HepG2 (cell line): Measurements from ENCODE around the gene RELB. TPM values are rescaled to one million over a fixed set of nuclear protein-coding genes. Genes with fewer than 3 reads are reported as not detected.
A peak's percentile ranks its signal among the peaks of the same experiment; 100 is the strongest.

ENCODE experiments used
- FOXA1 ChIP-seq, 2 experiments: fragments of 450-650 bp in 1 of 2; sonication (generic) in 1 of 2; formaldehyde crosslinking in 1 of 2; IDR thresholded peaks; 2 replicates each; pipeline versions ENCODE4 v1.4.0 to v1.6.1; 2016 to 2020; ENCODE audit warnings: missing genetic modification reagents in 1 of 2
- HHEX ChIP-seq: IDR thresholded peaks from 2 replicates; pipeline ENCODE4 v1.6.1; 2016; ENCODE audit warnings: control low read depth
- HNRNPUL1 ChIP-seq: fragments of 200-400 bp; formaldehyde crosslinking; IDR thresholded peaks from 2 replicates; pipeline ENCODE4 v1.6.1; 2017; ENCODE audit warnings: low read depth, mild to moderate bottlenecking, low read length, moderate library complexity
- MTA3 ChIP-seq: sonication (generic); formaldehyde crosslinking; IDR thresholded peaks from 2 replicates; pipeline ENCODE4 v1.4.0; 2020; ENCODE audit warnings: missing genetic modification reagents
- NFIC ChIP-seq: IDR thresholded peaks from 2 replicates; pipeline ENCODE4 v1.6.1; 2012; ENCODE audit warnings: mild to moderate bottlenecking, low read length, inconsistent platforms
- SALL1 ChIP-seq: sonication (generic); formaldehyde crosslinking; IDR thresholded peaks from 2 replicates; pipeline ENCODE4 v1.8.0; 2022; ENCODE audit warnings: mild to moderate bottlenecking, missing genetic modification reagents
- SKI ChIP-seq: fragments of 450-650 bp; IDR thresholded peaks from one replicate; pipeline ENCODE4 v1.6.1; 2018; ENCODE audit warnings: mild to moderate bottlenecking; ENCODE audit not compliant: partially characterized antibody
- SMAD9 ChIP-seq: sonication (generic); formaldehyde crosslinking; IDR thresholded peaks from 2 replicates; pipeline ENCODE4 v1.5.1; 2020; ENCODE audit warnings: mild to moderate bottlenecking, missing genetic modification reagents
- TBL1XR1 ChIP-seq: fragments of 150-350 bp; IDR thresholded peaks from 2 replicates; pipeline ENCODE4 v1.6.1; 2014; ENCODE audit warnings: borderline replicate concordance, low read length; ENCODE audit not compliant: partially characterized antibody
- TBX2 ChIP-seq: sonication (generic); formaldehyde crosslinking; IDR thresholded peaks from 2 replicates; pipeline ENCODE4 v1.5.0; 2020; ENCODE audit warnings: missing genetic modification reagents, mild to moderate bottlenecking, borderline replicate concordance
- ZBTB7B ChIP-seq: sonication (generic); formaldehyde crosslinking; IDR thresholded peaks from 2 replicates; pipeline ENCODE4 v1.4.0; 2020; ENCODE audit warnings: missing genetic modification reagents
- ZC3H13 ChIP-seq: sonication (generic); formaldehyde crosslinking; IDR thresholded peaks from 2 replicates; pipeline ENCODE4 v1.8.1; 2023; ENCODE audit warnings: mild to moderate bottlenecking, missing genetic modification reagents, moderate library complexity
- ZEB1 ChIP-seq: IDR thresholded peaks from 2 replicates; pipeline ENCODE4 v1.6.1; 2012; ENCODE audit warnings: mild to moderate bottlenecking, low read depth, inconsistent platforms; ENCODE audit not compliant: insufficient replicate concordance
- ZNF331 ChIP-seq: sonication (generic); formaldehyde crosslinking; IDR thresholded peaks from 2 replicates; pipeline ENCODE4 v1.4.0; 2020; ENCODE audit warnings: missing genetic modification reagents
- ZNF496 ChIP-seq: sonication (generic); formaldehyde crosslinking; IDR thresholded peaks from 2 replicates; pipeline ENCODE4 v1.8.1; 2023; ENCODE audit warnings: mild to moderate bottlenecking, moderate library complexity, missing genetic modification reagents; ENCODE audit not compliant: insufficient replicate concordance
- ZNF546 ChIP-seq: sonication (generic); formaldehyde crosslinking; conservative IDR thresholded peaks from 2 replicates; pipeline ENCODE4 v1.8.1; 2023; ENCODE audit warnings: mild to moderate bottlenecking, missing genetic modification reagents
- ZNF562 ChIP-seq: sonication (generic); formaldehyde crosslinking; IDR thresholded peaks from 2 replicates; pipeline ENCODE4 v1.8.0; 2022; ENCODE audit warnings: missing genetic modification reagents, borderline replicate concordance
- ZZZ3 ChIP-seq: sonication (generic); formaldehyde crosslinking; IDR thresholded peaks from 2 replicates; pipeline ENCODE4 v1.4.0; 2020; ENCODE audit warnings: missing genetic modification reagents, mild to moderate bottlenecking, borderline replicate concordance
- polyA plus RNA-seq, 8 experiments: library from polyadenylated mRNA; depleted of rRNA in 3 of 8; stranded (reverse) in 7 of 8; unstranded in 1 of 8; fragments of >200 nt; fragmentation: Illumina TruSeq in 4 of 8; extraction: Trizol in 4 of 8; gene quantifications; 2 replicates each; pipeline versions ENCODE4 v1.2.1 to v1.2.3, GENCODE V29; 2011 to 2016; ENCODE audit warnings: low read depth in 4 of 8, missing spikeins in 1 of 8, mixed read lengths in 1 of 8; ENCODE audit not compliant: insufficient read depth in 1 of 8
- total RNA-seq, 5 experiments: library from RNA; depleted of rRNA; stranded (reverse); fragments of >200 nt; fragmentation: Illumina TruSeq; extraction: Trizol; gene quantifications; 2 replicates each; pipeline ENCODE4 v1.2.3, GENCODE V29; 2016; ENCODE audit warnings: low read depth in 1 of 5
- TF ChIP-seq, protein P1 (sequence below): sonication (generic); formaldehyde crosslinking; conservative IDR thresholded peaks from 2 replicates; pipeline ENCODE4 v1.4.0; 2020; ENCODE audit warnings: mild to moderate bottlenecking, missing genetic modification reagents, moderate library complexity
- TF ChIP-seq, protein P2 (sequence below): sonication (generic); formaldehyde crosslinking; IDR thresholded peaks from 2 replicates; pipeline ENCODE4 v1.4.0; 2020; ENCODE audit warnings: missing genetic modification reagents, borderline replicate concordance
- TF ChIP-seq, protein P3 (sequence below): IDR thresholded peaks from 2 replicates; pipeline ENCODE4 v1.6.1; 2012; ENCODE audit warnings: inconsistent platforms

RELB gene
- total and polyA plus RNA-seq, 2 of the 13 experiments (the other 11 are each of a cell fraction or from before 2014, with no cell fraction given) = 1.9 to 3.5 TPM

DNA sequence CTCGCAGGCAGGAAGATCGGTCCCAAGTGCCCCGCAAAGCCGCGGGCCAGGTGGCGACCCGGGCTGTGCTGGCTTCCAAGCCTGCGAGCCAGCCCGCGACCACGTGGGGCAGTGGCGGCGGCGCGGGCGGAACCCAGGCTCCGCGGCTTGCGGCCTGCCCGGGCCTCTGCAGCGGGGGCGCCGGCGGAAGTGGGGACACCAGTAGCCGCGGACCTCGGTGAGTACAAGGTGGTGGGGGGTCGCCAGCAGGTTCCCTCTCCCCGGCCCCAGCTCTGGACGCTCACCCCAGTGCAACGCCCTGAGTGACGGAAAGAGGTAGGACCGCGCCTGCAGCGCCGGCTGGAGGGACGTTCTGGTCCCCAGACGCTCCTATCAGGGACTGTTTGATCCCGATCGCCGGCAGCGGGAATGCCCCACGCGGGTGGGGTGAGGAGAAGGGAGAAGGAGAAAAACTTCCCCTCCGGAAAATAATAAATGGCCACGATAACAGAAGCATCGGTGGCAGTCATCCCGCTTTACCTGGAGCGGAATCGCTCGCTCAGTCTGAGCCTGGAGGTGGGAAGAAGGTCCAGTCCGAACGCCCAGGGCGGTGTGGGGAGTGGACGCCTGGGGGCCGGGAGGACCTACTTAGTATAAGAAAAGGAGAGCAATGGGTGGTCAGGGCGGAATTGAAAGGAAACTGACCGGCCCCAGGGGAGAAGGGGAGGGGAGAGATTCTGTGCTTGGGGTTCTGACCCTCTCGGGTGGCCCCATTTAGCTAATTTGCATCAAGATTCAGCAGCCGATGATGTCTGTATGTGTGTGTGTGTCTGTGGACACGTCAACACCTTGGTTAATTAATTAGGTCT is 78.0 kb downstream of the RELB start, which contains the start of gene GEMIN7 (continued):
- no peak for TF ChIP-seq MTA3 (CRISPR knock-in tag)
- TF ChIP-seq, protein P1, sequence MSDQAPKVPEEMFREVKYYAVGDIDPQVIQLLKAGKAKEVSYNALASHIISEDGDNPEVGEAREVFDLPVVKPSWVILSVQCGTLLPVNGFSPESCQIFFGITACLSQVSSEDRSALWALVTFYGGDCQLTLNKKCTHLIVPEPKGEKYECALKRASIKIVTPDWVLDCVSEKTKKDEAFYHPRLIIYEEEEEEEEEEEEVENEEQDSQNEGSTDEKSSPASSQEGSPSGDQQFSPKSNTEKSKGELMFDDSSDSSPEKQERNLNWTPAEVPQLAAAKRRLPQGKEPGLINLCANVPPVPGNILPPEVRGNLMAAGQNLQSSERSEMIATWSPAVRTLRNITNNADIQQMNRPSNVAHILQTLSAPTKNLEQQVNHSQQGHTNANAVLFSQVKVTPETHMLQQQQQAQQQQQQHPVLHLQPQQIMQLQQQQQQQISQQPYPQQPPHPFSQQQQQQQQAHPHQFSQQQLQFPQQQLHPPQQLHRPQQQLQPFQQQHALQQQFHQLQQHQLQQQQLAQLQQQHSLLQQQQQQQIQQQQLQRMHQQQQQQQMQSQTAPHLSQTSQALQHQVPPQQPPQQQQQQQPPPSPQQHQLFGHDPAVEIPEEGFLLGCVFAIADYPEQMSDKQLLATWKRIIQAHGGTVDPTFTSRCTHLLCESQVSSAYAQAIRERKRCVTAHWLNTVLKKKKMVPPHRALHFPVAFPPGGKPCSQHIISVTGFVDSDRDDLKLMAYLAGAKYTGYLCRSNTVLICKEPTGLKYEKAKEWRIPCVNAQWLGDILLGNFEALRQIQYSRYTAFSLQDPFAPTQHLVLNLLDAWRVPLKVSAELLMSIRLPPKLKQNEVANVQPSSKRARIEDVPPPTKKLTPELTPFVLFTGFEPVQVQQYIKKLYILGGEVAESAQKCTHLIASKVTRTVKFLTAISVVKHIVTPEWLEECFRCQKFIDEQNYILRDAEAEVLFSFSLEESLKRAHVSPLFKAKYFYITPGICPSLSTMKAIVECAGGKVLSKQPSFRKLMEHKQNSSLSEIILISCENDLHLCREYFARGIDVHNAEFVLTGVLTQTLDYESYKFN (CRISPR knock-in tag) = peak; percentile 66
- peak; percentile 77 for TF ChIP-seq SKI
- TF ChIP-seq ZNF546 (CRISPR knock-in tag) = peak; percentile 70; the same call in 1 of the 2 replicates
- TF ChIP-seq ZNF331 (CRISPR knock-in tag) = peak; percentile 90
- TF ChIP-seq ZC3H13 (CRISPR knock-in tag) = peak; percentile 90
- no peak for TF ChIP-seq TBL1XR1
- TF ChIP-seq, protein P2, sequence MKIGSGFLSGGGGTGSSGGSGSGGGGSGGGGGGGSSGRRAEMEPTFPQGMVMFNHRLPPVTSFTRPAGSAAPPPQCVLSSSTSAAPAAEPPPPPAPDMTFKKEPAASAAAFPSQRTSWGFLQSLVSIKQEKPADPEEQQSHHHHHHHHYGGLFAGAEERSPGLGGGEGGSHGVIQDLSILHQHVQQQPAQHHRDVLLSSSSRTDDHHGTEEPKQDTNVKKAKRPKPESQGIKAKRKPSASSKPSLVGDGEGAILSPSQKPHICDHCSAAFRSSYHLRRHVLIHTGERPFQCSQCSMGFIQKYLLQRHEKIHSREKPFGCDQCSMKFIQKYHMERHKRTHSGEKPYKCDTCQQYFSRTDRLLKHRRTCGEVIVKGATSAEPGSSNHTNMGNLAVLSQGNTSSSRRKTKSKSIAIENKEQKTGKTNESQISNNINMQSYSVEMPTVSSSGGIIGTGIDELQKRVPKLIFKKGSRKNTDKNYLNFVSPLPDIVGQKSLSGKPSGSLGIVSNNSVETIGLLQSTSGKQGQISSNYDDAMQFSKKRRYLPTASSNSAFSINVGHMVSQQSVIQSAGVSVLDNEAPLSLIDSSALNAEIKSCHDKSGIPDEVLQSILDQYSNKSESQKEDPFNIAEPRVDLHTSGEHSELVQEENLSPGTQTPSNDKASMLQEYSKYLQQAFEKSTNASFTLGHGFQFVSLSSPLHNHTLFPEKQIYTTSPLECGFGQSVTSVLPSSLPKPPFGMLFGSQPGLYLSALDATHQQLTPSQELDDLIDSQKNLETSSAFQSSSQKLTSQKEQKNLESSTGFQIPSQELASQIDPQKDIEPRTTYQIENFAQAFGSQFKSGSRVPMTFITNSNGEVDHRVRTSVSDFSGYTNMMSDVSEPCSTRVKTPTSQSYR = peak; percentile 93
- no peak for TF ChIP-seq HHEX (CRISPR knock-in tag)
- TF ChIP-seq, protein P3, sequence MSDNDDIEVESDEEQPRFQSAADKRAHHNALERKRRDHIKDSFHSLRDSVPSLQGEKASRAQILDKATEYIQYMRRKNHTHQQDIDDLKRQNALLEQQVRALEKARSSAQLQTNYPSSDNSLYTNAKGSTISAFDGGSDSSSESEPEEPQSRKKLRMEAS = peak; percentile 100
- TF ChIP-seq HNRNPUL1 = 0 out of 2 replicates have a peak, but pooled peaks have one; percentile 29
- no peak for TF ChIP-seq ZEB1
- no peak for TF ChIP-seq ZNF496 (CRISPR knock-in tag)
- TF ChIP-seq ZNF562 = no peak
- no peak for TF ChIP-seq SMAD9 (CRISPR knock-in tag)
- TF ChIP-seq TBX2 (CRISPR knock-in tag) = peak; percentile 66; the same call in 1 of the 2 replicates
- no peak for TF ChIP-seq NFIC
- no peak for TF ChIP-seq FOXA1 (IDR thresholded peaks at IDR 0.05)
- no peak; the same call in 1 of the 2 replicates for TF ChIP-seq FOXA1 (CRISPR knock-in tag; IDR thresholded peaks at IDR 0.05)
- peak; percentile 81 for TF ChIP-seq ZBTB7B
- TF ChIP-seq SALL1 (CRISPR knock-in tag) = peak; percentile 87
- TF ChIP-seq ZZZ3 (CRISPR knock-in tag) = no peak; the same call in 1 of the 2 replicates
